Activated T-helper 1 cell treated with anti-CD3 and anti-CD28 coated beads, Interleukin-2, amount 50 U/mL, for 16 hours (primary cell): ENCODE data around the gene PTPN18.

Source experiments
- DNase-seq, 2 donors: peaks; one replicate each; pipeline ENCODE4 v3.0.0-alpha.2; 2020; ENCODE audit warnings: low read depth in 1 of 2, low spot score in 1 of 2

The PTPN18 gene

DNA sequence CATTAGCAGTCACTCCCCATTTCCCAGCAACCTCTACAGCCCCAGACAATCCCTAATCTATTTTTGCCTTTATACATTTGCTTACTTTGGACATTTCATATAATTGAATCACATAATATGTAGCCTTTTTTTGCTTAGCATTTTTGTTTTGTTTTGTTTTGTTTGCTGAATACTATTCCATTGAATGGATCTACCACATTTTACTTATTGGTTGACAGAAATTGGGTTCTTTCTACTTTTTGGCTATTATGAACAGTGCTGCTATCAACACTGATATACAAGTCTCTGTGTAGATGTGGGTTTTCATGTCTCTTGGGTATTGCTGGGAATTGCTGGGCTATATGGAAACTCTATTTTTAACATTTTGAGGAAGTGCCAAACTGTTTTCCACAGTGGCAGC, 7.6 kb downstream of the PTPN18 start:
- no peak for DNase-seq

DNA sequence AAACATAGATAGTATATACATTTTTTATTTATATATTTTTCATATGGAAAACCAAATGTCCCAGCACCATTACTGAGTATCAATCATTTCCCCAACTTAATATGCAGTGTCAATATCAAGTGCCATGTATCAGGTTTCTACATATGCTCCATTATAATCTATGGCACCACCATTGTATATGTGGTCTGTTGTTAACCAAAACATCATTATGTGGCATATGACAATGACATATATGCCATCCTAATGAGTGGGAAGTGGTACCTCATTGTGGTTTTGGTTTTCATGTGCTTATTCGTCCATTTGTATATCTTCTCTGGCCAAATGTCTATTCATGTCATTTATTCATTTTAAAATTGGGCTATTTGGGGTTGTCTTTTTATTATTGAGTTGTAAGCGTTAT, 9.2 kb downstream of the PTPN18 start:
- no peak for DNase-seq

DNA sequence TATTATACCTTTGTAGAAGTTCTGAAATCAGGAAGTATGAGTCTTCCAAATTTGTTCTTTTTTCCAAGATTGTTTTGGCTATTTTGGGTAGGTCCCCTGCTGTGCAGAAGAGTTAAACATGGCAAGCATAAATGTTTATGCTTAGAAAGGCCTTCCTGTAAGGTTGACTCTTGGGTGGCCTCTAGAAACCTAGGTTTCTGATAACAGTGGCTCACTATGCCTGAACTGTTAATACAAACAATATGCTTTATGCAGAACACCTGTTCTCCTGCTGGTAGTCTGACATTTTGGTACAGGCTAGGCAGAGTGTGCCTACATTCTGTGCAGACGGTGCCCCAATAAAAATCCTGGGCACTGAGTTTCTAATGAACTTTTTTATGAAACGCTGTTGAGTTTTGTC, 10.1 kb downstream of the PTPN18 start:
- no peak for DNase-seq

DNA sequence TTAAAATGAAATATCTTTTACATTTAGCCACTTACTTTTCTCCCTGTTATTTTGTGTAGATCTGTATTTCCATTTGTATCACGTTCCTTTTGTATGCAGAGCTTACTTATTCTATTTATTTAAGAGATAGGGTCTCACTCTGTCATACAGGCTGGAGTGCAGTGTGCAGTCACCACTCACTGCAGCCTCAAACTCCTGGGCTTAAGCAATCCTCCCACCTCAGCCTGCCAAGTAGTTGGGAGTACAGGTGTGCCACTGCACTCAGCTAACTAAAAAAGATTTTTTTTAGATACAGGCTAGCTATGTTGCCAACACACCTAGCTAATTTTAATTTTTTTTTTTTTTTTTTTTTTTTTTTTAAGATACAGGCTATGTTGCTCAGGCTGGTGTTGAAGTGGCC, 10.9 kb downstream of the PTPN18 start:
- no peak for DNase-seq

DNA sequence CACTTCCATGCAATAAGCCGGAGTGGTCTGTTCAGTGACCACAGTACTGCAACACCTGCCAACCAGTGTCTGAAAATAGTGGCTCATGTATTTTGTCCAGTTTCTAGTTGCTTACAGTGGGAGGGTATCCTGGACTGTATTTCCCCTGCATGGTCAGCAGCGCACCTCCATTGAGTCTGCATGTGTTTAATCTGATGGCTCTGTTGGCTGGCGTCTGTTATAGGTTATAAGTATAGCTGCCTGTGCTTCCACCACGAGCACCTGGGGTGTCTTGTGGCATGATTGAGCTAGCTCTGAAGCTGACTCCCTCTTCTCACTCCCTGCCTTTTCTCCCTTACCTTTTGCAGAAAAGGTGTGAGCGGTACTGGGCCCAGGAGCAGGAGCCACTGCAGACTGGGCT, 12.9 kb downstream of the PTPN18 start:
- DNase-seq = no peak

DNA sequence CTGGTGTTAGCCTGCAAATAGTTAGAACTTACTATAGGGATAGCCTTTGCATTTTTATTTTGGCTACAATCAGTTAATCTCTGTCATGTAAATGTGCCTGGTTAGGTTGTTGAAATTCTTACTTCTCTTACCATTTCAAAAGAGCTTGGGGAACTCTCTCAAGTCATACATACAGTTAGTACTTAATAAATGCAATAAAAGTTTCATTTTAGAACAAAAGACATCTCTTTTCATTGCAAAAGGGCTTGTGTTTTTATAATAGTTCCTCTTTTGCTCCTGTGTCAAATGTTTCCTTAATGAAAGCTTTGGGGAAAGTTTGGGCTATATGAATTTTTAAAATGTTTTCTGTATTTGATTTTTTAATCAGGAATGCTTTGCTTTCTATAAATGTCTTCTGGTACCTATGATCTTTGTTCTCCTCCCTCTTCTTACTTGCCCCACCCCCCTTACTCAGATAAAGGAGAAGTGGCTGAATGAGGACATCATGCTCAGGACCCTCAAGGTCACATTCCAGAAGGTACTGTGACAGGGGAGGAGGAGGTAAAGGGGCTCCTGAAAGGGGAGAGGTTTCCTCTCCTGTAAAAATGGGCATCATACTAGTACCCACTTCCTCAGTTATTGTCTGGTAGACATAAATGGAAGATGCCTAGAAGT, 13.6 kb downstream of the PTPN18 start:
- DNase-seq = no peak

DNA sequence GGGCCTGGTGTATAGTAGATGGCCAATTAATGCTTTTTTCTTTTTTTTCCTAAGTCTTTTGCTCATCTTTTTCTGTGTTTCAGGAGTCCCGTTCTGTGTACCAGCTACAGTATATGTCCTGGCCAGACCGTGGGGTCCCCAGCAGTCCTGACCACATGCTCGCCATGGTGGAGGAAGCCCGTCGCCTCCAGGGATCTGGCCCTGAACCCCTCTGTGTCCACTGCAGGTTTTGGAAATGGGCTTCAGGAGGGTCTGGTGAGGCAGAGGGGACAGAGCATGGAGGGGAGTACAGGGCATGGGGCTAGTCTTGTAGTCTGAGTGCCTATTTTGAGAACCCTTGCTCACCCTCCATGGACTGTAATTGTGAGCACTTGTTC, 14.1 kb downstream of the PTPN18 start:
- DNase-seq = no peak

DNA sequence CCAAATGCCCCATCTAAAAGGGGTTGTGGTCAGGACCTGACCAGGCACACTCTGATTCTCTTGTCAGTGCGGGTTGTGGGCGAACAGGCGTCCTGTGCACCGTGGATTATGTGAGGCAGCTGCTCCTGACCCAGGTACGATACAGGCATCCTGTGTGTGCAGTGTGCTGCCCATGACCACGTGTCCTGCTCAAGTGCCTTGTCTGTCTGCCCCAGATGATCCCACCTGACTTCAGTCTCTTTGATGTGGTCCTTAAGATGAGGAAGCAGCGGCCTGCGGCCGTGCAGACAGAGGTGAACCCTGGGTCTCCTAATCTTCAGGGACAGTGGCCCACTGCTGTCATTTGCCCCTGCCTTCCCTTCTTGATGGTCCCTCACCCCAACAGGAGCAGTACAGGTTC, 14.6 kb downstream of the PTPN18 start:
- no peak for DNase-seq

DNA sequence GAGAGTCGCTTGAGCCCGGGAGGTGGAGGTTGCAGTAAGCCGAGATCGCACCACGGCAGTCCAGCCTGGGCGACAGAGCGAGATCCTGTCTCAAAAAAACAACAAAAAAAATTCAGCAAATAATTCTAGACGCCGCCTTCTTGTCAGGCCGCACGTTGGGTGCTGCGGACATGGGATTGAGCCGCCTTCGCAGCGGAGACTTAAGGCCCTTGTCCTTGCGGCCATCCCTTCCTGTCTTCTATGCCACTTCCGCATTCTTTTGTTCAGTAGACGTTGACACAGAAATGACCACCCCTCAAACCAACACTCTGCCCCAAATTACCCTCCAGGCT, 15.8 kb downstream of the PTPN18 start:
- DNase-seq = no peak

DNA sequence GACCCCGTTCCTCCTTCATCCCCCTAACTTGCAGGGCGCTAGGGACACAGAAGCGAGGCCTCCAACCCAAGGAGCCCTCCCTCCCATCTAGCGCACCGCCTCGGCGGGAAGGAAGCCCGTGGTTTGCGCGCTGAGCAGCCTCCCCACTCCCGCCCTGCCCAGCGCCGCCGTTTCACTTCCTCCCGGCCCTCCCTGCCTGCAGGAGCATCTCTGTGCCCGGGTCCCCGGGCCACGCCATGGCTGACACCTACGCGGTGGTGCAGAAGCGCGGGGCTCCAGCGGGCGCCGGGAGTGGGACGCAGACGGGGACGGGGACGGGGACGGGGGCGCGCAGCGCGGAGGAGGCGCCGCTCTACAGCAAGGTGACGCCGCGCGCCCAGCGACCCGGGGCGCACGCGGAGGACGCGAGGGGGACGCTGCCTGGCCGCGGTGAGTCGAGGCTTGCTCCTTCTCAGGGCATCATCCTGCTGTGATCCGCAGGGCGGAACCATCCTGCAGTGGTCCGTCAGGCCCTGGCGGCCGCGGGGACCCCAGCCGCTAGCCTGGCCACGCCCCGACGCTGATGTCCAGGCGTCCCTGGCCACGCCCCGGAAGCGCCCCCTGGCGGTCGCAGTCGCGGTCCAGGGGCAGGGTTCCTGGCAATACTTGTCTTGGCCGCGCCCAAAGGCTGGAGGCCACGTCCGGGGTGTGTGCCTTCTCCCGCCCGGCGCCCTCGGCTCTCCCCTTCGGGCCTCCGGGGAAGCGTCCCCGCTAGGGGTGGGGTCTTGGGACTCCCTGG, 16.4 kb downstream of the PTPN18 start:
- peak; percentile 56 to 61 for DNase-seq

DNA sequence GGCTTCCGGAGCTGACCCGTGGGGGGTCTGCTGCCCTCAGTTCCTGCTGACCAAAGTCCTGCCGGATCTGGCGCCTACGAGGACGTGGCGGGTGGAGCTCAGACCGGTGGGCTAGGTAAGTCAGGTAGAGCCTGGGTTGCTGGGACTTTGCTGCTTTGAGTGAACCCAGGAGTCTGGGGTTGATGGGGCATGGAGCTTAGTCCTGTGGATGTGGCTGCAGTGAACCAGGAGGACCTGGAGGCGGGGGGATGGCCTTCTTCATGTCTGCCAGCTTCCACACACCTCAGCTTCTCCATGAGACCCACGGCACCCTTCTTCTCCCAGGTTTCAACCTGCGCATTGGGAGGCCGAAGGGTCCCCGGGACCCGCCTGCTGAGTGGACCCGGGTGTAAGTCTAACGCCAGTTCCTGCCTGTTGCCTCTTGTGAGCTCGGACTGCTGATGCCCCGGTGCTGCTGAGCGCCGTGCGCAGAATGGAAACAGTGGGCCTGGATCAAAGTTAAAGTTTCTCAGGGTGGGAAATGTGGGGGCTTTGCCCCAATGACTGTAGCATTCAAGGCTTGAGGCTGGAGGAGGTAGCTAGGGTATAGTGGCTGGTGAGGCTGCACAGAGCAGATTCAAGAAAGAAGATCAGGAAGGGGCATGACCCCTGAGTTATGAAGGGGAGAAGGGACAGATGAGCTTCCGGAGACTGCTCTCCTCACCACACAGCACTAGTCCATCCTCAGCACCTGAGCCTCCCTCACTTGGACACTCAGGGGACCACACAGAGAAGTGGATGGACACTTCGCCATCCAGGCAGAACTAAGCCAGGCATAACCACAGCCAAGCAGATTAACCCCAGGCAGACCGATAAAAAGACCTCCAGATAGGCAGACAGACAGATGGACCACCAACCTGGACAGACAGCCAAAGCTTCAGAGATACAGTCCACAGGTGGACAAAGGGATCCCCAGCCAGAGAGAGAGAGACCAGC, 17.3 kb downstream of the PTPN18 start:
- no peak for DNase-seq

DNA sequence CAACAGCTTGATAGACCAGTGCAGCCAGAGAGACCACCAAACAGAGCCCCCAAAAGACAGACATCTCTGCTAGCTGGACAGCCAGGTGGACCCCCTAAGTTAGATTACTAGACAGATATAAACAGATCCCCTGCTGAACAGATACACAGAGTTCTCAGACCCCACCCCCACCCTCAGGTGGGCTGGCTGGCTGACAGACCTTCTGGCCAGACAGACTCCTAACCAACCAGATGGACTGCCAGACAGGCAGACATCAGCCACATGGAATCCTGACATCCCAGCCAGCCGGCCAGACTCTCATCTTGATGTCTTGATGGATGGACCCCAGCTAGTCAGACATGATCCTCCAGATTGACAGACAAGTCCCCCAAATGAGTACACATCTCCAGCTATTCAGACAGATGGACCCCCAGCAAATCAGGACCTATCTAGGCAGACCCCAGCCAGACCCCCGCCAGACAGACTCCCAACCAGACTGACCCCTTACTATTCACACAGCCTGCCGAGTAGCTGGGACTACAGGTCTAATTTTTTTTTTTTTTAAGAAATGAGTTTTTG, 18.0 kb downstream of the PTPN18 start:
- DNase-seq = no peak

DNA sequence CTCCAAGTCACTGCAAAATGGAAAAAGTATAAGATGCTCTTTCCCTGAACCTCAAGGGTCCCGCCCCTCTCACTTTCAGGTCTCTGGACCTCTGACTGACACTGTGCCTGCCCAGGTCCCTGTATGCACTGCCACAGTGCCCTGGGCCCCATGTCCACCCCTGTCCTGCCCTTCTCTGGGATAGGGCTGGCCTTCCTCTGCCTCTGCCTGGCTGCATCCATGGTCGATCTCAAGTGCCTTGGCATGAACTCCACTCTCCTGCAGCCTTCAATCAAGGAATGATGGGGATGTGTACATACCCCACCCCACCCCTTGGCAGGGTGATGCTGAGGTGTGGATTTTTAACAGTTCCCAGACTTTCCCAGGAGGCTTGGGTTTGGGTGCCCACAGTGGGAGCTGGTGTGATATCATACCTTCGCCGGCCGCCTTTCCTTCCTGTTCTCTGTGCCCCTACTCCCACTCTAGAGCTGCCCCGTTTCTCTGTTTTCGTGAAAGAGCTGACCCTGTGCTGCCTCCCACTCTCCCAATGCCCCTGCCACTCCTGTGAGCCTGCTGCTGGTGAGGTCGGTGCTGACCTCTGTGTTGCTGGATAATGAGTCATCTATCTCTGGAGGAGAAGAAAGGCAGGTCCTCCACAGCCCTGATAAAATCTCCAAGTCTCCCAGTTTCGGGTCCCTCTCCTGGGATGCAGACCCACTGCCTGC, 18.9 kb downstream of the PTPN18 start:
- DNase-seq = no peak

DNA sequence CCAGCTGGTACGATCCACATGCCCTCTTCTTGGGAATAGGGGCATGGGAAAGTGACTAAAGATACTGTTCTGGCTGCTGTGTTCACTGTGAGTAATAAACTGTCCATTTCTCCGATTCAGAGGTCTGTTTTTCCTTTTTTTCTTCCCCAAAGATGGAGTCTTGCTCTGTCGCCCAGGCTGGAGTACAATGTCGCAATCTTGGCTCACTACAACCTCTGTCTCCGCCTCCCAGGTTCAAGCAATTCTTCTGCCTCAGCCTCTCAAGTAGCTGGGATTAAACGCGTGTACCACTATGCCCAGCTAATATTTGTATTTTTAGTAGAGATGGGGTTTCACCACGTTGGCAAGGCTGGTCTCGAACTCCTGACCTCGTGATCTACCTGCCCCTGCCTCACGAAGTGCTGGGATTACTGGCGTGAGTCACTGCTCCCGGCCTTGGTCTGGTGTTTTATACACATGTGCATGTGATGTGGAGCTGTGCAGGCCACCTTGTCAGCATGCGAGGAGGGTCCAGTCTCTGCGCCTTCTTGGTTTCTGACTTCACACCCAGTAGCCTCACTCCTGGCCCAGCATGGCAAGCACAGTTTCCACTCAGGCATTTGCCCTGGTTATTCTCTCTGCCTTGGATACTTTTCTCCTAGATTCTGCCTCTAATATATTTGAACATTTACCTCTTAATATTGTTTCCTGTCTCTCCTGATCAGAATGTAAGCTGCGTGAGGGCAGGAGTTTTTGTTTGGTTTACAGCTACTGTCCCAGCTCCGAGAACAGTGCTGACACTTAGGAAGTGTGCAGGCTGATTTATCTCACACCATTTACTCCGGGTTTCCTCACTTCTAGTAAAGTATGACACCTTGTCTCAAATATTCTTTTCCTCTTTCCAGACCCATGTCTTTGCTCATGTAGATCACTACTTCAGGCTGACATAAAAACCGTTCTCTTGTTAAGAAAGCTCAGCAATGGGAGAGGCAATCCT, 19.7 kb downstream of the PTPN18 start:
- no peak for DNase-seq

DNA sequence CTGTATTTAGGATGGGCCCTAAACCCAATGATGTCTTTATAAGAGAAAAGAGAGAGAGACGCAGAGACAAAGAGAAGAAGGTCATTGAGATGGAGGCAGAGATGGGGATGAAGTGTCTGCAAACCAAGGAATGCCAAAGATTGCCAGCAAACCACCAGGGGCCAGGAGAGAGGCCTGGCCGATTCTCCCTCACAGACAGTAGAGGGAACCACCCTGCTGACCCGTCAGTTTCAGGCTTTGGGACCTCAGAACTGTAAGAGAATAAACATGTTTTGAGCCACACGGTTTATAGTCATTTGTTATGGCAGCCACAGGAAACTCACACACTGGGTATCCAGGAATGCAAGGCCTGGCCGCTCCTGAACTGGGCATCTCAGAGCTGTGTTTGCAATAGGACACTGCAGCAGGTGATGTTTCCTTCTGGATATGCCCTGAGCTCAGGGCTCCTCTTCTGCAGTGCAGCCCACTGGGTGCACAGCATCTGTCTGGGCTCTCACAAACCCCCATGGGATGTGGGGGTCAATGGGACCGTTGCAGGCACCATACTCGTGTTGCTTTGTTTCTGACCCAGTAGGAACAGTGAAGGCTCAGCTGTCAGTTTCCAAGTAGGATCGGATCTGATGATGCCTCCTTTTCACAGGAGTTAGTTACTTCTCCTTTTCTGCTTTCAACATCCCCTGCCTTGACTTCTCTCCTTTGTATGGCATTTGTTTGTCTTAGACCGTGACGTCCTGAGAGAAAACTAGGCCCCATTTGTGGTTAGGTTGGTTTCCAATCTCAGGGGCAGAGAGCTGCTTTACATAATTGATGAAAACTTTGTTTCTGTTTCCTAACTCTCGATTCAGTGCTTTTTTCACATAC, 20.8 kb downstream of the PTPN18 start:
- DNase-seq = no peak

DNA sequence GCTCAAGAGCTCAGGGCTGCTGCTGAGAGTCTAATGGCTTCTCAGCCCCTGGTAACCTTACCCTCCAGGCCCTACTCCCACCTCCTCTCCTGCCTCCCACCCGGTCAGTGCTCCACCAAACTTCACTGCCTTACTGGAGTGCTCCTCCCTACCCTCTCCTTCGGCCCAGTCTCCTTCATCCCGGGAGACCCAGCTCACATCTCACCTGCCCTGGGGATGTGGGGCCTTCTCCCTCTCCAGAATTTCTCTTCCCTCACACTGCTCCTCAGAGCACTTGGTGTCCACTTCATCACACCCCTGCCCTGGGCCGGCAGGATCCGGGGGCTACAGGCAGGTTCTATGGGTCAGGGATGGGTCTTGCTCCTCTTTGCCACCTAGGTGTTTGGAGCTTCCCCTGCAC, 21.6 kb downstream of the PTPN18 start:
- no peak for DNase-seq

DNA sequence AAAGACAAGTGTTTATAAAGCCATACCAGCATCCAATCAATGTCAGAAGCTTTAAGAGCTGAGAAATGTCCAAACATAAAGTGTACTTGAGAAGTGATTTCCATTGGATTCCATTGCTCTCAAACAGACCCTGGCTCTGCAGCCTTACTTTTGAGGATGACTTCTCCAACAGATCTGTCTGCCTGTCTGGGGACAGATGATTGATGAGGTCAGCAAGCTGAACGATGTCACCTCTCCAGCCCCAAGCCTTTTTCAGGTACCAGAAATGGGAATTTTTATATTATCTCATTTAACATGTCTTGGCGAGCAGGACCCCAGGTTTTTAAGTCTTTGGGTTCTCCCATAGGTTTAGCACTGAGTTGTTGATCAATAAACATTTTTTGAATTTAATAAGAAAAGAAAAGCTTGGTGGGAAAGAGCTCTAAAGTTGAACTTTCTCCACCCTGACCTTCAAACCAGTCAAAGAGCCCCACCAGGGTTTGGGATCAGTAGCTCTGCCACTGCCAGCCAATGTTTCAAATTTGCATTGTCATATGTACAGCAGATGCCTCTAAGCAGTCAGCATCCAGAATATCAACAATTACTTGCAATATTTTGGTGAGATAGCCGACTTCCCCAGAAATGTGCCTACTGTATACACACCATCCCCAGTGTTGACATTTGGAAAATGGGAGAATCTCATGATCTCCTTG, 22.5 kb downstream of the PTPN18 start:
- DNase-seq = no peak

DNA sequence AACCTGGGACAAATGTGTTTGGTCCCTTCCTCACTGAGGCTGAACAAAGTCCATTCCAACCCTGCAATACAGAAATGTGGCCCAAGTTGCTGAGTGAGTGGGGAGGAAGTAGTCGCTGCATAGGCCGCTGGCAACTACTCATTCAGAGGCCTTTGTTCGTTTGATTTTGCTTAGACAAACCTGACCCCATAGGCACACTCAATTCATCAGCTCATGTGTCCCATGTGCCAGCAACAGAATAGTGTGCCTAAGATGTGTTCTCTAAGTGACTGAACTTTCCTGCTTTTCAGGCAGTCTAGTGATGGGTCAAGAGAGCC, 23.0 kb downstream of the PTPN18 start:
- DNase-seq = no peak
